Fibroblast of lung (primary cell): ENCODE results near the gene CTSK. TPM values are rescaled to one million over a fixed set of nuclear protein-coding genes. Genes with fewer than 3 reads are reported as not detected.
A peak's percentile ranks its signal among the peaks of the same experiment; 100 is the strongest.

Experiments
- DNase-seq, 2 donors: peaks; one replicate each; pipeline versions ENCODE4 v3.0.0 to v3.0.0-alpha.2; 2010; ENCODE audit warnings: low read depth in 2 of 2
- H2AFZ ChIP-seq: 2 replicates; pipeline ENCODE4 v1.5.1; 2012; ENCODE audit warnings: low read length, control low read depth, inconsistent platforms
- H3K27ac ChIP-seq: 2 replicates; pipeline ENCODE4 v1.5.1; 2011; ENCODE audit warnings: low read length, control low read depth; ENCODE audit not compliant: insufficient read depth
- H3K27me3 ChIP-seq: 2 replicates; pipeline ENCODE4 v1.5.1; 2011; ENCODE audit warnings: mild to moderate bottlenecking, low read length; ENCODE audit not compliant: control insufficient read depth, insufficient read depth
- H3K36me3 ChIP-seq: 2 replicates; pipeline ENCODE4 v1.5.1; 2011; ENCODE audit warnings: low read length; ENCODE audit not compliant: control insufficient read depth, insufficient read depth
- H3K4me1 ChIP-seq: 2 replicates; pipeline ENCODE4 v1.5.1; 2011; ENCODE audit warnings: low read length; ENCODE audit not compliant: control insufficient read depth, insufficient read depth; ENCODE audit errors: extremely low read depth
- H3K4me2 ChIP-seq: 2 replicates; pipeline ENCODE4 v1.5.1; 2011; ENCODE audit warnings: low read length, control low read depth; ENCODE audit not compliant: insufficient read depth; ENCODE audit errors: extremely low read depth
- H3K4me3 ChIP-seq, 4 experiments: fragments of 200-600 bp in 1 of 4; sonication (generic) in 1 of 4; replicated peaks in 1 of 4; 2 replicates each; pipeline ENCODE4 v1.5.1; 2011 to 2016; ENCODE audit warnings: low read length in 4 of 4, low read depth in 3 of 4, mild to moderate bottlenecking in 3 of 4, control low read depth in 2 of 4, inconsistent platforms in 1 of 4, mixed read lengths in 1 of 4; ENCODE audit not compliant: insufficient read depth in 1 of 4; ENCODE audit errors: control extremely low read depth in 1 of 4
- H3K79me2 ChIP-seq: 2 replicates; pipeline ENCODE4 v1.5.1; 2012; ENCODE audit warnings: mild to moderate bottlenecking, low read length, inconsistent platforms; ENCODE audit not compliant: control insufficient read depth, insufficient read depth
- H3K9ac ChIP-seq: 2 replicates; pipeline ENCODE4 v1.5.1; 2011; ENCODE audit warnings: mild to moderate bottlenecking, low read length, control low read depth; ENCODE audit not compliant: insufficient read depth
- H3K9me3 ChIP-seq: 2 replicates; pipeline ENCODE4 v1.5.1; 2012; ENCODE audit warnings: low read depth, low read length; ENCODE audit not compliant: control insufficient read depth, insufficient read depth
- H4K20me1 ChIP-seq: 2 replicates; pipeline ENCODE4 v1.5.1; 2011; ENCODE audit warnings: low read length; ENCODE audit not compliant: control insufficient read depth, insufficient read depth; ENCODE audit errors: extremely low read depth
- CTCF ChIP-seq, 2 donors: IDR thresholded peaks in 1 of 2; conservative IDR thresholded peaks in 1 of 2; 1 replicate in 1 of 2; 2 replicates in 1 of 2; pipeline ENCODE4 v1.5.1; 2011 to 2012; ENCODE audit warnings: low read length in 2 of 2, control low read depth in 1 of 2, inconsistent platforms in 1 of 2, low read depth in 1 of 2, mild to moderate bottlenecking in 1 of 2
- EZH2 ChIP-seq: IDR thresholded peaks from 2 replicates; pipeline ENCODE4 v1.5.1; 2012; ENCODE audit warnings: low read length, control low read depth, mild to moderate bottlenecking; ENCODE audit errors: missing control alignments
- polyA plus RNA-seq, 2 donors: library from polyadenylated mRNA; depleted of rRNA in 1 of 2; stranded (reverse) in 1 of 2; unstranded in 1 of 2; fragments of >200 nt; gene quantifications; 2 replicates each; pipeline ENCODE4 v1.2.1, GENCODE V29; 2011 to 2012; ENCODE audit warnings: missing spikeins in 1 of 2
- total RNA-seq: library from RNA; depleted of rRNA; stranded (reverse); fragments of >200 nt; gene quantifications from 2 replicates; pipeline ENCODE4 v1.2.1, GENCODE V29; 2014

The CTSK gene
- total and polyA plus RNA-seq, 2 donors (not counting 1 experiment from before 2014, with no cell fraction given) = 209 to 461 TPM

GRCh38 chr1:150820730-150821512, 12.9 kb upstream of the CTSK start:
- no peak overlapping the region for H3K4me2 ChIP-seq
- TF ChIP-seq EZH2 (no peak), CTCF (conservative IDR thresholded peaks at IDR 0.05 in 1 of 2, IDR thresholded peaks at IDR 0.05 in 1 of 2; ENCODE audit: low read depth in 1 of 2, low read length in 2 of 2) (no peak)
- no peaks in the 10 kb centered on the region for H4K20me1 ChIP-seq
- no peak overlapping the region for H2AFZ ChIP-seq
- no peaks in the 10 kb centered on the region for H3K27me3 ChIP-seq
- H3K79me2 ChIP-seq = no peaks in the 10 kb centered on the region
- H3K4me1 ChIP-seq = peaks cover 3% of the 10 kb centered on the region
- no peaks in the 10 kb centered on the region for H3K9me3 ChIP-seq
- H3K9ac ChIP-seq = no peak overlapping the region
- H3K27ac ChIP-seq = no peak overlapping the region
- no peak overlapping the region for H3K4me3 ChIP-seq
- DNase-seq = peak; percentile 24 to 74
- H3K36me3 ChIP-seq = peaks cover 14% of the 10 kb centered on the region

GRCh38 chr1:150815871-150816270, 7.8 kb upstream of the CTSK start:
- no peaks in the 10 kb centered on the region for H3K27me3 ChIP-seq
- H3K27ac ChIP-seq = no peak overlapping the region
- H3K4me2 ChIP-seq = no peak overlapping the region
- no peak for TF ChIP-seq CTCF (conservative IDR thresholded peaks at IDR 0.05 in 1 of 2, IDR thresholded peaks at IDR 0.05 in 1 of 2; ENCODE audit: low read depth in 1 of 2, low read length in 2 of 2)
- no peak for TF ChIP-seq EZH2
- no peak overlapping the region for H3K4me3 ChIP-seq
- no peaks in the 10 kb centered on the region for H3K79me2 ChIP-seq
- H2AFZ ChIP-seq = no peak overlapping the region
- no peaks in the 10 kb centered on the region for H3K4me1 ChIP-seq
- H3K36me3 ChIP-seq = peaks cover 14% of the 10 kb centered on the region
- no peak overlapping the region for H3K9ac ChIP-seq
- no peaks in the 10 kb centered on the region for H4K20me1 ChIP-seq
- DNase-seq = no peak
- no peaks in the 10 kb centered on the region for H3K9me3 ChIP-seq

GRCh38 chr1:150813028-150813707, 5.1 kb upstream of the CTSK start:
- H3K36me3 ChIP-seq = peaks cover 10% of the 10 kb centered on the region
- H3K4me3 ChIP-seq = no peak overlapping the region
- peaks cover 6% of the 10 kb centered on the region for H3K4me1 ChIP-seq
- H2AFZ ChIP-seq = no peak overlapping the region
- no peaks in the 10 kb centered on the region for H3K9me3 ChIP-seq
- TF ChIP-seq CTCF (conservative IDR thresholded peaks at IDR 0.05 in 1 of 2, IDR thresholded peaks at IDR 0.05 in 1 of 2; ENCODE audit: low read depth in 1 of 2, low read length in 2 of 2) = peak; percentile 84 to 87
- no peak for TF ChIP-seq EZH2
- no peaks in the 10 kb centered on the region for H3K27me3 ChIP-seq
- H3K79me2 ChIP-seq = no peaks in the 10 kb centered on the region
- H3K4me2 ChIP-seq = no peak overlapping the region
- H3K27ac ChIP-seq = no peak overlapping the region
- DNase-seq = peak; percentile 50 to 72
- H4K20me1 ChIP-seq = no peaks in the 10 kb centered on the region
- no peak overlapping the region for H3K9ac ChIP-seq
